A673 (cell line): ENCODE results near the gene BRD7. TPM values are rescaled to one million over a fixed set of nuclear protein-coding genes. Genes with fewer than 3 reads are reported as not detected.

Experiments
- BruUV-seq: library from RNA; stranded (reverse); fragments of 400-500 nt; replicated peaks from 2 replicates; lab custom pipeline; 2021; lab: Mats Ljungman, UMichigan
- CTCF ChIA-PET: fragments of 300-600 bp; sonication (Branson Sonifier 250); formaldehyde crosslinking; loops from one replicate; lab custom pipeline; 2022; ENCODE audit warnings: antibody characterized with exemption; lab: Charles Lee
- POLR2A ChIA-PET: fragments of 300-600 bp; sonication (Branson Sonifier 250); formaldehyde crosslinking; loops from one replicate; lab custom pipeline; 2022; ENCODE audit warnings: antibody characterized with exemption; ENCODE audit not compliant: low non-redundant PET; lab: Charles Lee
- DNase-seq: peaks from one replicate; pipeline ENCODE4 v3.0.0-alpha.2; 2015; ENCODE audit warnings: low spot score
- H3K27ac ChIP-seq: fragments of 200-600 bp; sonication (generic); 2 replicates; pipeline ENCODE4 v1.5.1; 2016; ENCODE audit warnings: mixed run types, low read depth, mild to moderate bottlenecking, mixed read lengths, antibody characterized with exemption, low read length; ENCODE audit not compliant: poor library complexity, severe bottlenecking
- H3K27me3 ChIP-seq: fragments of 200-600 bp; sonication (generic); replicated peaks from 2 replicates; pipeline ENCODE4 v1.6.1; 2017; ENCODE audit warnings: mixed run types, low read depth, mild to moderate bottlenecking, mixed read lengths, antibody characterized with exemption, low read length; ENCODE audit not compliant: insufficient read depth, poor library complexity
- H3K36me3 ChIP-seq: fragments of 200-600 bp; sonication (generic); 2 replicates; pipeline ENCODE4 v1.6.1; 2016; ENCODE audit warnings: mixed run types, mild to moderate bottlenecking, mixed read lengths, antibody characterized with exemption, low read length; ENCODE audit not compliant: insufficient read depth, poor library complexity, severe bottlenecking
- H3K4me1 ChIP-seq: fragments of 200-600 bp; sonication (generic); 2 replicates; pipeline ENCODE4 v1.6.1; 2017; ENCODE audit warnings: mixed run types, mild to moderate bottlenecking, mixed read lengths, antibody characterized with exemption, low read length; ENCODE audit not compliant: insufficient read depth, poor library complexity, severe bottlenecking
- H3K4me3 ChIP-seq: fragments of 200-600 bp; sonication (generic); 2 replicates; pipeline ENCODE4 v1.5.1; 2016; ENCODE audit warnings: low read depth, mixed run types, mild to moderate bottlenecking, mixed read lengths, low read length; ENCODE audit not compliant: poor library complexity, severe bottlenecking
- H3K9me3 ChIP-seq: fragments of 200-600 bp; sonication (generic); 2 replicates; pipeline ENCODE4 v1.6.1; 2016; ENCODE audit warnings: mixed run types, low read depth, mild to moderate bottlenecking, mixed read lengths, antibody characterized with exemption, low read length; ENCODE audit not compliant: poor library complexity, severe bottlenecking
- EZH2 ChIP-seq: fragments of 200-600 bp; sonication (generic); IDR thresholded peaks from 2 replicates; pipeline ENCODE4 v1.6.1; 2017; ENCODE audit warnings: borderline replicate concordance, low read depth, mild to moderate bottlenecking, mixed read lengths, antibody characterized with exemption, low read length; ENCODE audit not compliant: poor library complexity, severe bottlenecking
- intact Hi-C: fragments of 100-400 bp; cut with micrococcal nuclease; formaldehyde crosslinking; loops from one replicate; pipeline ENCODE4 v1.10.0; 2022; ENCODE audit not compliant: unreplicated experiment
- total RNA-seq: library from RNA; stranded (reverse); gene quantifications from 2 replicates; pipeline ENCODE4 v1.2.3, GENCODE V29; 2021
- TF ChIP-seq, protein P1 (sequence below): fragments of 300-800, 200-600 bp; sonication (generic); conservative IDR thresholded peaks from 2 replicates; pipeline ENCODE4 v1.5.1; 2017; ENCODE audit warnings: low read depth, mild to moderate bottlenecking, antibody characterized with exemption, low read length, moderate library complexity, mixed read lengths

The BRD7 gene
- total RNA-seq, 1 experiment from 2014 or later, result 93.0 TPM

DNA sequence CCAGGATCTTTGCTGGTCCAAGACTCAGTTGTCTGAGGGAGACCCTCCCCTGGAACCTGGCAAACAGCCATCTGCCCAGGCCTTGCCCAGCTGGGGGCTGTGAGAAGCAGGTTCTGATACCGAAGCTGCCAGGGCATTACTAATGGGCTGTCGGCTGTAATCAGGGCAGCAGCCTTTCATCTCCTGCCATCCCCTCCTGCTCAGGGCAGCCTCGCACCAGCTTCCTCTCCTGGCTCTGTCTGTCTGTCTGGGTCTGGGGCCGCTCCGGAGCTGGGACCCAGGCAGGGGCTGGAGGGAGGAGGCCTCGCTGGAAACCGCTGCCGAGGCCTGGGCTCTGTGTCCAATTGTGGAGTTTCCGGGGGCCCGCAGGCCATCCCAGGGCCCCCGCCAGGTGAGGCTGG is 21.6 kb upstream of the BRD7 start:
- CTCF ChIA-PET, result no interaction called here
- no TSS peak for BruUV-seq

DNA sequence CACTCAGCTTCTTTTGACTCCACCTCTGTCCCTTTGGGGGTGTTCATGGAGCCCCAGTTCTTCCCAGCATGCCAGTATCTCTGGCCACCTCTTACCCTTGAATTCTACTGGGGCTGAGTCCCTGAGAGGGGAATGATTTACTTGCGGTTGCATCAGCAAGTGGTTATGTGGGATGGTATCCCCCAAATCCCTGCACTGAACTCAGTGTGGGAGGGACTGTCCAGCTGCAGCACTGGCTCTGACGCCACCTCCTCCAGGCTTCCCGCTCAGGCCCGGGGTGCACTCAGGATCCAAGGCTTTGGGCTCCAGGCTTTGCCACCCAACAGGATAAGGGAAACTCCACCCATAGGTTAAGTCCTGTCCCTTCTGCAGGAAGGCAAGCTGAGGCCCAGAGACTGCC is 21.1 kb upstream of the BRD7 start:
- CTCF ChIA-PET, result no interaction called here
- Histone ChIP-seq H3K36me3 (no peaks in the 10 kb centered on the region), H3K27ac (no peak overlapping the region), H3K9me3 (no peaks in the 10 kb centered on the region), H3K4me1 (peaks cover 9% of the 10 kb centered on the region), H3K4me3 (no peak overlapping the region), H3K27me3 (no peaks in the 10 kb centered on the region)
- TF ChIP-seq, protein P1, sequence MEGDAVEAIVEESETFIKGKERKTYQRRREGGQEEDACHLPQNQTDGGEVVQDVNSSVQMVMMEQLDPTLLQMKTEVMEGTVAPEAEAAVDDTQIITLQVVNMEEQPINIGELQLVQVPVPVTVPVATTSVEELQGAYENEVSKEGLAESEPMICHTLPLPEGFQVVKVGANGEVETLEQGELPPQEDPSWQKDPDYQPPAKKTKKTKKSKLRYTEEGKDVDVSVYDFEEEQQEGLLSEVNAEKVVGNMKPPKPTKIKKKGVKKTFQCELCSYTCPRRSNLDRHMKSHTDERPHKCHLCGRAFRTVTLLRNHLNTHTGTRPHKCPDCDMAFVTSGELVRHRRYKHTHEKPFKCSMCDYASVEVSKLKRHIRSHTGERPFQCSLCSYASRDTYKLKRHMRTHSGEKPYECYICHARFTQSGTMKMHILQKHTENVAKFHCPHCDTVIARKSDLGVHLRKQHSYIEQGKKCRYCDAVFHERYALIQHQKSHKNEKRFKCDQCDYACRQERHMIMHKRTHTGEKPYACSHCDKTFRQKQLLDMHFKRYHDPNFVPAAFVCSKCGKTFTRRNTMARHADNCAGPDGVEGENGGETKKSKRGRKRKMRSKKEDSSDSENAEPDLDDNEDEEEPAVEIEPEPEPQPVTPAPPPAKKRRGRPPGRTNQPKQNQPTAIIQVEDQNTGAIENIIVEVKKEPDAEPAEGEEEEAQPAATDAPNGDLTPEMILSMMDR, result no peak
- TF ChIP-seq EZH2, result no peak
- intact Hi-C loops, result no loop called here
- POLR2A ChIA-PET, result no interaction called here
- no peak for DNase-seq
- no TSS peak for BruUV-seq

More for the DNA sequence above, 21.6 kb upstream of the BRD7 start:
- Histone ChIP-seq H3K27me3 (no peaks in the 10 kb centered on the region), H3K9me3 (no peaks in the 10 kb centered on the region), H3K4me3 (no peak overlapping the region), H3K27ac (no peak overlapping the region), H3K36me3 (no peaks in the 10 kb centered on the region), H3K4me1 (peaks cover 8% of the 10 kb centered on the region)
- intact Hi-C loops, result no loop called here
- no peak for DNase-seq
- no peak for TF ChIP-seq EZH2
- TF ChIP-seq, protein P1, result no peak
- POLR2A ChIA-PET, result interaction anchor here (0.5 kb wide), 1 partner anchor 1339 kb away, joined by 3 read pairs; no protein-coding TSS in a partner anchor

DNA sequence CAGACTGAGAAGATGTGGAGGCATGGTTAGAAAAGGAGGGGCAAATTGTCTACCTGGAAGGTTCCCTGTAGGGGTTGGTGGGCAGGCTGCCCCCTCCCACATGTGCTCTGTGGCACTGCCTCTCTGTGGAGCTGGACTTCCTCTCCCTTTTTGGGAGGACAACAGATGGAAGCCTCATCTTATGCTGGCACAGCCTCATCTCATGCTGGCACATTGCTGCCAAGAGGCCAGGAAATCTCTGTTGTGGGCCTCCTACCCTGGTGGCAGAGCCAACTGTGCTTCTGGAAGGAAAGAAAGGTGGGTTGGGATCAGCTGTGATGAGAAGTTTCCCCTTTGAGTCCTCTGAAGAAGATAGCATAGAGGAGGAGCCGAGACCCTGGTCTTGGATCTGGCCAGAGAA is 19.7 kb upstream of the BRD7 start:
- Histone ChIP-seq H3K4me3 (no peak overlapping the region), H3K36me3 (no peaks in the 10 kb centered on the region), H3K27me3 (no peaks in the 10 kb centered on the region), H3K9me3 (no peaks in the 10 kb centered on the region), H3K27ac (no peak overlapping the region), H3K4me1 (peaks cover 9% of the 10 kb centered on the region)
- no TSS peak for BruUV-seq
- CTCF ChIA-PET, result no interaction called here
- TF ChIP-seq EZH2, result no peak
- TF ChIP-seq, protein P1, result no peak
- POLR2A ChIA-PET, result no interaction called here
- no peak for DNase-seq
- intact Hi-C loops, result no loop called here
